ENCODE data around the gene SLC30A3. TPM values are rescaled to one million over a fixed set of nuclear protein-coding genes. Genes with fewer than 3 reads are reported as not detected.

Gene SLC30A3, protein sequence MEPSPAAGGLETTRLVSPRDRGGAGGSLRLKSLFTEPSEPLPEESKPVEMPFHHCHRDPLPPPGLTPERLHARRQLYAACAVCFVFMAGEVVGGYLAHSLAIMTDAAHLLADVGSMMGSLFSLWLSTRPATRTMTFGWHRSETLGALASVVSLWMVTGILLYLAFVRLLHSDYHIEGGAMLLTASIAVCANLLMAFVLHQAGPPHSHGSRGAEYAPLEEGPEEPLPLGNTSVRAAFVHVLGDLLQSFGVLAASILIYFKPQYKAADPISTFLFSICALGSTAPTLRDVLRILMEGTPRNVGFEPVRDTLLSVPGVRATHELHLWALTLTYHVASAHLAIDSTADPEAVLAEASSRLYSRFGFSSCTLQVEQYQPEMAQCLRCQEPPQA
- 0.57 TPM for polyA plus RNA-seq
- long read RNA-seq, donor 1, result 0 reads
- long read RNA-seq, donor 2, partial matches to known transcripts, result 0 of 1 reads
- long read RNA-seq, donor 2, other reads (novel, unspliced or antisense), result 0 of 1 reads
- long read RNA-seq, donor 3, result 0 reads
- long read RNA-seq, donor 4, result 0 reads
- long read RNA-seq, donor 5, result 0 reads
- long read RNA-seq, donor 6, partial matches to known transcripts, result 0 of 1 reads
- long read RNA-seq, donor 6, other reads (novel, unspliced or antisense), result 0 of 1 reads
- long read RNA-seq, donor 7, partial matches to known transcripts, result 0 of 1 reads
- long read RNA-seq, donor 7, other reads (novel, unspliced or antisense), result 0 of 1 reads
- long read RNA-seq, donor 8, result 0 reads
- long read RNA-seq, donor 9, result 0 reads
- long read RNA-seq, donor 10, result 0 reads
- long read RNA-seq, donor 11, result 0 reads

DNA sequence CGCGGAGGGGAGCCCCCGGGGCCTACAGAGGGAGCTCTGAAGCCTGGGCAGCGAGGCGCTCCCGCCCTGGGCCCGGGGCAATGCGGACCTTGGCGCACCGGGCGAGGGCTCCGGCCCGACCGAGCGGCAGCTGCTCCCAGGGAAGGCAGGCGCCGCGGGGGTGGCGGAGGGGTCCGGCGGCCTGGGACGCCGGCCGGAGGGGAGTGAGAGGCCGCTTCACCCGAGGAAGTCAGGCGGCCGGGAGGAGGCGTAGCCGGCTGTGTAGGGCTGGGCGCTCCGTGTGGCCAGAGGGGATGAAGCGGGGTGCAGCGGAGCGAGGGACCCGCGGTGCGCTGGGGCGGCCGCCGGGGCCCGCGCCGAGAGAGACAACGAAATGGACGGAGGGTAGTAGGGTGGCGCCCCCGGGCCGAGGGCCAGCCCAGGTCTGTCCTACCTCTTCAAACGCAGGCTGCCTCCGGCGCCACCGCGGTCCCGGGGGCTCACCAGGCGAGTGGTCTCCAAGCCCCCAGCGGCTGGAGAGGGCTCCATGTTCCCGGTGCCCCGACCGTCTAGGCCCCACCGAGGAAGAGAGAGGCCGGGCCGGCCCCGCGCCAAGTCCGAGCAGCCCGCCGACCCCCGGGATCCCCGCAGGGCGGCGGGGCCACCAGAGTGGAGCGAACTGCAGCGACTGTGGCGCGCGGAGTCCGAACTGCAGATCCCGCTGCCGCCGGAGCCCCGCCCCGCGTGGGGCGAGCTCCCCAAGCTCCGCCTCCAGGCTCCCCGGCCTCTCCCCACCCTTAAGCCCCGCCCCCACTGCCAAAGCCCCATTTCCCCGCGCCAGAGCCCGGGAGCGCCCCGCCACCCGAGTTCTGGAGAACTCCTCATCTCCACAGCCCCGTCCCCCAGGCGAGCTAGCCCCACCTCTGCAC lies at the start of gene SLC30A3:
Gene SLC30A3 (minus strand): TSS at position 669 of the 908 bp plus-strand sequence. CDS start 141 bp downstream, at position 528.
- WGBS (ENCODE audit: insufficient coverage, low lambda C conversion rate), result no CpG with 5 or more reads among the region's 96 CpGs
- H3K27ac ChIP-seq (ENCODE audit: low read length), result no peak within 1 kb of the TSS

DNA sequence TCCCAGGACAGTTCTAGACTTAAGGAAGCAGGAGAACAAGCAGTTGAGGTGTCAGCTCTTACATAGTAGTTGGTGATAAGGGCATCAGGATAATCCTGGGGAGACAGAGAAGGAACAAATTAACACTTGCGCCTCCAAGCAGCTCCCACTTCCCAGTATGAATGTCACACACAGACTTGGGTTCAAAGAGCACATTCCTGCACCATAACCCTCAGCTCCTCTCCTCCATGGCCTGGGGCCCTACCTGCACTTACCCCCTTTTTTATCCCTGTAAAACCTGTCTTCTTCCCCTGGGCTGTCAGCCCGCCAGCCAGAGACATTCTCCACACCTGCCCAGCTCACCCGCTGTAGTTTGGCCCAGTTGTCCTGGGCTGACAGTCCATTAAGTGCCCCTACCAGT lies 49.3 kb upstream of the SLC30A3 start:
- Histone ChIP-seq H3K27me3 (ENCODE audit: control insufficient read depth, insufficient read depth, low read length) (peaks cover 18% of the 10 kb centered on the region), H3K4me3 (ENCODE audit: low read length) (no peak overlapping the region), H3K27ac (ENCODE audit: low read length) (no peak overlapping the region), H3K9me3 (ENCODE audit: control insufficient read depth, low read depth, low read length) (peaks cover 3% of the 10 kb centered on the region), H3K4me1 (ENCODE audit: control insufficient read depth, insufficient read depth, low read length) (peaks cover 15% of the 10 kb centered on the region), H3K36me3 (ENCODE audit: control insufficient read depth, insufficient read depth, low read length) (peaks cover 29% of the 10 kb centered on the region)
- peak in 1 of 2 donors; percentile 33 for DNase-seq
- WGBS (ENCODE audit: insufficient coverage, low lambda C conversion rate), result no CpG with 5 or more reads among the region's 3 CpGs

More for the DNA sequence above, at the start of gene SLC30A3:
- Histone ChIP-seq H3K36me3 (ENCODE audit: control insufficient read depth, insufficient read depth, low read length) (no peaks in the 10 kb centered on the region), H3K4me1 (ENCODE audit: control insufficient read depth, insufficient read depth, low read length) (peaks cover 14% of the 10 kb centered on the region), H3K9me3 (ENCODE audit: control insufficient read depth, low read depth, low read length) (peaks cover 4% of the 10 kb centered on the region), H3K27me3 (ENCODE audit: control insufficient read depth, insufficient read depth, low read length) (peaks cover 87% of the 10 kb centered on the region), H3K4me3 (ENCODE audit: low read length) (no peak within 1 kb of the TSS)
- DNase-seq, result peak; percentile 31 to 50

DNA sequence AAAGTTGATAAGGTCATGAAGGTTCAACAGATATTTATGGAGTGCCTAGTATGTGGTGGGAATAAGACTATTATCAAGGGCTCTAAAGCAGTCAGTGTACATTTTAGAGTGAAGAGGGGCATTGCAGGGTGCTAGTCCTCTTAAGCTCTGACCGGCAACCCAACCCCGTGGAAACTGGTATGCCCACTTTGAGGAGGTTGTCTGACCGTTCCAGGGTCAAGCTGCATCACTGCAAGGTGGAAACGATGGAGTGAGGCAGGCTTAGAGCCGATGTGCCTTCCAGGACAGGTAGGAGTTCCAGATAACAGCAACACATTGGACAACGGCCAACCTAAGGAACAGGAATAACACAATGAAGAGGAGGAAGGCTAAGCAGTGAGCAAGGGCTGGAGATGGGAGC lies 46.8 kb upstream of the SLC30A3 start:
- Histone ChIP-seq H3K4me3 (ENCODE audit: low read length) (no peak overlapping the region), H3K4me1 (ENCODE audit: control insufficient read depth, insufficient read depth, low read length) (peaks cover 27% of the 10 kb centered on the region), H3K27me3 (ENCODE audit: control insufficient read depth, insufficient read depth, low read length) (peaks cover 42% of the 10 kb centered on the region), H3K27ac (ENCODE audit: low read length) (no peak overlapping the region), H3K36me3 (ENCODE audit: control insufficient read depth, insufficient read depth, low read length) (peaks cover 18% of the 10 kb centered on the region), H3K9me3 (ENCODE audit: control insufficient read depth, low read depth, low read length) (peaks cover 14% of the 10 kb centered on the region)
- DNase-seq, result no peak
- no CpG with 5 or more reads among the region's 6 CpGs for WGBS (ENCODE audit: insufficient coverage, low lambda C conversion rate)

DNA sequence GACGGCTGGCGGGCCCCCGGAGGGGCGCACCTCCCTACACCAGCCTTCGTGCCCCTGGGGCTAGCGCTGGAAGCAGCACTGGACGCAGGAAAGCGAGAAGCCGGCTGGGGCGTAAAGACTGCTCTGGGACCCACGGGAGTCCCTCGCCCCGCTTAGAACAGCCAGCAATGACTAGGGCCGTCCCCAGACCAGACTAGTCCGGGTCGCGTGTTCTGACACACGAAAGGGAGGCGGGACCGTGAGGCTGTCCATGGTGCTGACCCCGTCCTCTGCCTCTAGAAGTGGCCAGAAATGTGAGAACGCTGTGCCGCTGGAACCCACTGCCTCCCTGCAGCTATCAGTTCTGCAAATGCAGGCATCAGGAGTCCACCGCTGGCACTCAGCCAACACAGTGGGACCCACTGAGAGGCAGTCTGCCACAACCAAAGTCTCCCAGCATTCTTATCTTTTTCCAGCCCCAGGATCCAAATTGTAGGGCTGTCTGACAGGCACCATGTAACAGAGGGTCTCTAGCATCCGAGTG lies 45.6 kb upstream of the SLC30A3 start, which contains the start of gene UCN:
Gene UCN (minus strand): TSS at position 87 of the 523 bp plus-strand sequence. CDS start 550 bp downstream, outside the sequence.
- no peak within 1 kb of the TSS for H3K27ac ChIP-seq (ENCODE audit: low read length)
- peak in 1 of 2 donors; percentile 46 for DNase-seq
- H3K4me3 ChIP-seq (ENCODE audit: low read length), result no peak within 1 kb of the TSS
- peaks cover 17% of the 10 kb centered on the region for H3K36me3 ChIP-seq (ENCODE audit: control insufficient read depth, insufficient read depth, low read length)
- H3K27me3 ChIP-seq (ENCODE audit: control insufficient read depth, insufficient read depth, low read length), result peaks cover 46% of the 10 kb centered on the region
- peaks cover 14% of the 10 kb centered on the region for H3K9me3 ChIP-seq (ENCODE audit: control insufficient read depth, low read depth, low read length)
- peaks cover 27% of the 10 kb centered on the region for H3K4me1 ChIP-seq (ENCODE audit: control insufficient read depth, insufficient read depth, low read length)
- no CpG with 5 or more reads among the region's 25 CpGs for WGBS (ENCODE audit: insufficient coverage, low lambda C conversion rate)

DNA sequence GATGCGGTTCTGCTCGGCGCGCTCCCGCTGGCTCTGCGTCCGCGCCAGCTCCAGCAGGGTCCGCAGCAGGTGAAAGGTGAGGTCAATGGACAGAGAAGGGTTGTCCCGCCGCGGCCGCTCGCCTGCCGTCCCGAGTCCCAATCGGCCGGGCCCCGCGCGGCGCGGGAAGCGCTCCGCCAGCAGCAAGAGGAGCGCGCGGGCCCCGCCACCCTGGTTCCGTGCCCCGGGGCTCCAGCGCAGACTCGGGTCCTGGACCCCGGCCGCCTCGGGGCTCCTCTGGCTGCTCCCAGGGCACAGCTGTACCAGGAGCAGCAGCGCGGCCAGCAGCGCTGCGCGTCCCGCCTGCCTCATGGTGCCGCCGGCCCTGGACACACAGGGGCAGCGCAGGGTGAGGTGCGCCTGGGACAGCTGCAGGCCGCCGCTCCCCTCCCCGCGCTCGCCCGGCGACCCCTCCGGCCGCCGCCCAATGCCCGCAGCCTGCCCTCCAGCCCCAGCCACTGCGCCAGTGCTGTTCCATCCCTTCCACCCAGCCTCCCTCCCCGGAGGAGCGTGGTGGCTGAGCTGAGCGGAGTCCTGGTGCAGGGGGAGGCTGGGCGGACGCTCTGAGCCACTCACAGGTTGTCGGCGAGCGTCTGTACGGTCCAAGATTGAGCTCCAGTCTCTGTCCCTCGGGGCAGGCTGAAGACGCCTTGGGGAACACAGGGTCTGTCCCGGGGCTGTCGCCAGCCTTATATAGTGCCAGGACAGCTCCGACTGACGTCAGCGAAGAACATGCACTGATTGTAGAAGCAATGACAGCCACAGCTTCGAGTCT lies 44.9 kb upstream of the SLC30A3 start:
- peak in 1 of 2 donors; percentile 29 for DNase-seq
- Histone ChIP-seq H3K4me3 (ENCODE audit: low read length) (no peak overlapping the region), H3K9me3 (ENCODE audit: control insufficient read depth, low read depth, low read length) (peaks cover 14% of the 10 kb centered on the region), H3K36me3 (ENCODE audit: control insufficient read depth, insufficient read depth, low read length) (peaks cover 17% of the 10 kb centered on the region), H3K27me3 (ENCODE audit: control insufficient read depth, insufficient read depth, low read length) (peaks cover 46% of the 10 kb centered on the region), H3K4me1 (ENCODE audit: control insufficient read depth, insufficient read depth, low read length) (peaks cover 31% of the 10 kb centered on the region), H3K27ac (ENCODE audit: low read length) (no peak overlapping the region)
- no CpG with 5 or more reads among the region's 75 CpGs for WGBS (ENCODE audit: insufficient coverage, low lambda C conversion rate)

DNA sequence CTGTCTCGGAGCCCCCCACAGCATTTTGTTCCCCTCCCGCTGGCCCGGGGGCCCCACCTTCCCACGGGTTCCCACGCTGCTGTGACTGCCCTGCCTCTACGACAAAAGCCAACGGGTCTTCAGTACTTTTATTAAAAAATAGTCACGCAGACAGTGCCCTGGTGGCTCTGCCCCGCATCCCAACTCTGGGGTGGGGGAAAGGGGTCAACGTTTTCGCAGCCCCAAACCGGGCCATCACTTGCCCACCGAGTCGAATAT lies 44.4 kb upstream of the SLC30A3 start:
- peaks cover 14% of the 10 kb centered on the region for H3K9me3 ChIP-seq (ENCODE audit: control insufficient read depth, low read depth, low read length)
- H3K36me3 ChIP-seq (ENCODE audit: control insufficient read depth, insufficient read depth, low read length), result peaks cover 15% of the 10 kb centered on the region
- WGBS (ENCODE audit: insufficient coverage, low lambda C conversion rate), result no CpG with 5 or more reads among the region's 14 CpGs
- no peak overlapping the region for H3K4me3 ChIP-seq (ENCODE audit: low read length)
- no peak overlapping the region for H3K27ac ChIP-seq (ENCODE audit: low read length)
- DNase-seq, result no peak
- peaks cover 27% of the 10 kb centered on the region for H3K4me1 ChIP-seq (ENCODE audit: control insufficient read depth, insufficient read depth, low read length)
- peaks cover 46% of the 10 kb centered on the region for H3K27me3 ChIP-seq (ENCODE audit: control insufficient read depth, insufficient read depth, low read length)

DNA sequence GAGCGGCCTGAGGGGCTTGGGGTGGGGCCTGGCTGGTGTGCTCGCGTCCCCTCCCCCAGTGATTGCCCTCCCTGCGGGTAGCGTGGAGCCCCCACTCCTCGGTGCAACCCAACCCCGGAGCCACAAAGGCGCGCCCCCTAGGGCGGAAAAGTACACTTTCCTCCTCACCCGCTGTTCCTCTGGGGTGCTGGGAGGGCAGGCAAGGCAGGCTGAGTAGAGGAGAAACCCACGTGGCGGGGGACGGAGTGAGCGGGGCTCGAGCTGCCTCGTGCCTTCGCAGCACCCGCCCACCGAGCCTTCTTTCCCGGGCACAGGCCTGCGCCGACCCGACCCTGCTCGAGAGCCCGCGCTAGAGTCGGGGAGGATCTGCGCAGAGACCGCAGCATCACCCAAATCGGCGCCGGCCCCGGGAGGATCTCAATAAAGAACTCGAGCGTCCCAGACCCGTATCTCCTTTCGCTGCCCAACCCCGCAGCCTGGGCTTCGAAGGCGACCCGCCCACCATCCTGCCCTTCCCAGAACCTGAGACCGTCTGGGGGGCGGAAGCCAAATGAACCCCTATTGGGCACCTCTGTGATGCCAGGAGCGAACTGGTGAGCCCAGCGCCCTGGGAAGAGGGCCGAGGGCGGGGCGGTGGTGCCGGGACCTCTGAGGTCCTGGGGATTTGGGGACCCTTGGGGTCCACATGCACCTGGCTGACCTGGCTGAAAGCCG lies 43.9 kb upstream of the SLC30A3 start:
- peak in 1 of 2 donors; percentile 17 for DNase-seq
- peaks cover 46% of the 10 kb centered on the region for H3K27me3 ChIP-seq (ENCODE audit: control insufficient read depth, insufficient read depth, low read length)
- H3K4me1 ChIP-seq (ENCODE audit: control insufficient read depth, insufficient read depth, low read length), result peaks cover 25% of the 10 kb centered on the region
- H3K36me3 ChIP-seq (ENCODE audit: control insufficient read depth, insufficient read depth, low read length), result peaks cover 11% of the 10 kb centered on the region
- peaks cover 14% of the 10 kb centered on the region for H3K9me3 ChIP-seq (ENCODE audit: control insufficient read depth, low read depth, low read length)
- no peak overlapping the region for H3K4me3 ChIP-seq (ENCODE audit: low read length)
- WGBS (ENCODE audit: insufficient coverage, low lambda C conversion rate), result no CpG with 5 or more reads among the region's 51 CpGs
- no peak overlapping the region for H3K27ac ChIP-seq (ENCODE audit: low read length)

DNA sequence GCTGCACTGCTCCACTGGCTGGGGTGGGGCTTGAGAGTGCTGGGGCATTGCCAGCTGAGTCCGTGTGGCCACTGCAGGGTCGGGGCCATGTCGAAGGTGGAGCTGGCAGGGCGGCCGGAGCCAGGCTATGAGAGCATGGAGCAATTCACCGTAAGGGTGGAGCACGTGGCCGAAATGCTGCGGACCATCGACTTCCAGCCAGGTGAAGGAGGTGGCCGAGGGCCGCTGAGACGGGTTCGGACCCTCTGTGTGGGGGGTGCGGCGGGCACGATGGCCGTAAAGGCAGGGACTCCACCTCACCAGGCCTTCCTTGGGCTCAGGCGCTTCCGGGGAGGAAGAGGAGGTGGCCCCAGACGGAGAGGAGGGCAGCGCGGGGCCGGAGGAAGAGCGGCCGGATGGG lies 43.3 kb upstream of the SLC30A3 start:
- no CpG with 5 or more reads among the region's 26 CpGs for WGBS (ENCODE audit: insufficient coverage, low lambda C conversion rate)
- peaks cover 25% of the 10 kb centered on the region for H3K4me1 ChIP-seq (ENCODE audit: control insufficient read depth, insufficient read depth, low read length)
- no peak overlapping the region for H3K27ac ChIP-seq (ENCODE audit: low read length)
- peaks cover 46% of the 10 kb centered on the region for H3K27me3 ChIP-seq (ENCODE audit: control insufficient read depth, insufficient read depth, low read length)
- DNase-seq, result peak in 1 of 2 donors; percentile 16
- peaks cover 6% of the 10 kb centered on the region for H3K36me3 ChIP-seq (ENCODE audit: control insufficient read depth, insufficient read depth, low read length)
- H3K4me3 ChIP-seq (ENCODE audit: low read length), result no peak overlapping the region
- peaks cover 14% of the 10 kb centered on the region for H3K9me3 ChIP-seq (ENCODE audit: control insufficient read depth, low read depth, low read length)

DNA sequence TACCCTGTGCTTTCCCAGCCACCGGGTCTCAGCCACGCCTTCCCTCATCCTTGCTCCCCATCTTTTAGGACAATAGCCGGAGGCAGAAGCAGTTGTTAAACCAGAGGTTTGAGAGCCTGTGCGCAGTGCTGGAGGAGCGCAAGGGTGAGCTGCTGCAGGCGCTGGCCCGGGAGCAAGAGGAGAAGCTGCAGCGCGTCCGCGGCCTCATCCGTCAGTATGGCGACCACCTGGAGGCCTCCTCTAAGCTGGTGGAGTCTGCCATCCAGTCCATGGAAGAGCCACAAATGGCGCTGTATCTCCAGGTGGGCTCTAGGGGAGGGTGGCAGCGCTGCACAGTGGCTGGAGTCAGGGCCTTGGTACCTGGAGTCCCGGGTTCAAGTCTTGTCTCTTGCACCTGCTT lies 42.7 kb upstream of the SLC30A3 start:
- H3K4me1 ChIP-seq (ENCODE audit: control insufficient read depth, insufficient read depth, low read length), result peaks cover 25% of the 10 kb centered on the region
- no peak overlapping the region for H3K27ac ChIP-seq (ENCODE audit: low read length)
- peaks cover 14% of the 10 kb centered on the region for H3K9me3 ChIP-seq (ENCODE audit: control insufficient read depth, low read depth, low read length)
- DNase-seq, result no peak
- no peak overlapping the region for H3K4me3 ChIP-seq (ENCODE audit: low read length)
- peaks cover 6% of the 10 kb centered on the region for H3K36me3 ChIP-seq (ENCODE audit: control insufficient read depth, insufficient read depth, low read length)
- WGBS (ENCODE audit: insufficient coverage, low lambda C conversion rate), result no CpG with 5 or more reads among the region's 16 CpGs
- H3K27me3 ChIP-seq (ENCODE audit: control insufficient read depth, insufficient read depth, low read length), result peaks cover 46% of the 10 kb centered on the region

All from large intestine (tissue), 12 donors.